Fibroblast of pulmonary artery (primary cell): ENCODE results near the gene TOMM20L.

Experiments used
- DNase-seq: peaks from one replicate; pipeline ENCODE4 v3.0.0-alpha.2; 2010; ENCODE audit warnings: low read depth
- H3K4me3 ChIP-seq: replicated peaks from 2 replicates; pipeline ENCODE4 v1.5.1; 2011; ENCODE audit warnings: low read depth, mild to moderate bottlenecking, control low read depth, low read length, moderate library complexity
- TF ChIP-seq, protein P1 (sequence below): IDR thresholded peaks from 2 replicates; pipeline ENCODE4 v1.5.1; 2011; ENCODE audit warnings: mild to moderate bottlenecking, control low read depth, low read length, inconsistent platforms; ENCODE audit errors: missing control alignments

Gene TOMM20L

DNA sequence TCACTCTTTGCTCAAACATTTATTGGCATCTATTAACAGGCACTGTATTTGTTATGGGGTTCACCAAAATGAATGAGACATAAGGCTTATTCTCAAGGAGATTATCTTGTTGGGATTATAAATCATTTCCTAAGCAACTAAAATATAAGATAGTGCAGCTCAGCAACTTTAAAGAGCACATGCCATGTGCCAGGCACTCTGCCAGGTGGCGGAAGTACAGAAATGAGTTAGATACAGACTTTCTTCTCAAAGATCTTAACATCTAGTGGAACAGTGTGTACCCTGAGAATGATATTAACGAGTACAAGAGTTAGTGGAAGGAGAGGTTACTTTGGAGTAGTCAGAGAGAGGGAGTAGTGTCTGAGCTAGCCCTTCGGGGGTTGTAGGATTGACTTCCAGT, 28.4 kb upstream of the TOMM20L start:
- DNase-seq: peak; percentile 4
- no peak overlapping the region for H3K4me3 ChIP-seq
- TF ChIP-seq, protein P1, sequence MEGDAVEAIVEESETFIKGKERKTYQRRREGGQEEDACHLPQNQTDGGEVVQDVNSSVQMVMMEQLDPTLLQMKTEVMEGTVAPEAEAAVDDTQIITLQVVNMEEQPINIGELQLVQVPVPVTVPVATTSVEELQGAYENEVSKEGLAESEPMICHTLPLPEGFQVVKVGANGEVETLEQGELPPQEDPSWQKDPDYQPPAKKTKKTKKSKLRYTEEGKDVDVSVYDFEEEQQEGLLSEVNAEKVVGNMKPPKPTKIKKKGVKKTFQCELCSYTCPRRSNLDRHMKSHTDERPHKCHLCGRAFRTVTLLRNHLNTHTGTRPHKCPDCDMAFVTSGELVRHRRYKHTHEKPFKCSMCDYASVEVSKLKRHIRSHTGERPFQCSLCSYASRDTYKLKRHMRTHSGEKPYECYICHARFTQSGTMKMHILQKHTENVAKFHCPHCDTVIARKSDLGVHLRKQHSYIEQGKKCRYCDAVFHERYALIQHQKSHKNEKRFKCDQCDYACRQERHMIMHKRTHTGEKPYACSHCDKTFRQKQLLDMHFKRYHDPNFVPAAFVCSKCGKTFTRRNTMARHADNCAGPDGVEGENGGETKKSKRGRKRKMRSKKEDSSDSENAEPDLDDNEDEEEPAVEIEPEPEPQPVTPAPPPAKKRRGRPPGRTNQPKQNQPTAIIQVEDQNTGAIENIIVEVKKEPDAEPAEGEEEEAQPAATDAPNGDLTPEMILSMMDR: no peak

DNA sequence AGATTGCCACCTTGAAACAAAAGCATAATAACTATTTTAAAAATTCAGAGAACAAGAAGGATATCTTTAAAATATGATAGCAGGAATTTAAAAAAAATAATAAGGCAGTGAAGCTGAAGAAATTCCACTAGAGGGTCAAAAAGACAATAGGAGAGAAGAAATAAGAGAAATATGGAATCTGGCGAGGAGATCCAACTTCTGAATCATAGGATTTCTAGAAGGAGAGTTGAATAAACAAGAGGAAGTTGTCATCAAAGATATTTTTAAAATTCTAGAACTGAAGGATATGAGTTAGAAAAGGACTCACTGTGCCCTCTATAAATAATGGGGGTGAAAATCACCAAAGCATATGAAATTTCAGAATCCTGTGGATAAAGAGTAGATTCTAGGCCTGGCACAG, 26.8 kb upstream of the TOMM20L start:
- DNase-seq: peak; percentile 58

DNA sequence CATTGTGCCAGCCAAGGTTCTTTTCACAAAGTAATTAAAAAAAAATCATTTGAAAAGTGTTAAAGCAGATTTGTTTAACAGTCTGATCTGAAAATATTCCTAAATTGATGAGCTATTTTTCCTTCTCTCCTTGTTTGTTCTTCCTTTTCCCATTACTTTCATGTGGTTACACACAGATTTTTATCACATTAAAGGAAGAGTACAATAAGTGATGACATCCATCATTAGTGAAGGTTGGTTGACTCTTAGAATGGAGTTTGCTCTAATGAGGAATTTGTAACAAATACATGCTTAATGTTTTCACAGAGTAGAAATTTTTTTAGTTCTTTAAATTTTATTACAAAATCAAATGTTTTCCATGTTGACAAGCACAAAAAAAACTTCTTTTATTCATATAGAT, 18.9 kb upstream of the TOMM20L start:
- TF ChIP-seq, protein P1: no peak
- H3K4me3 ChIP-seq: no peak overlapping the region
- DNase-seq: no peak

More for the DNA sequence above, 26.8 kb upstream of the TOMM20L start:
- TF ChIP-seq, protein P1: no peak
- H3K4me3 ChIP-seq: no peak overlapping the region

DNA sequence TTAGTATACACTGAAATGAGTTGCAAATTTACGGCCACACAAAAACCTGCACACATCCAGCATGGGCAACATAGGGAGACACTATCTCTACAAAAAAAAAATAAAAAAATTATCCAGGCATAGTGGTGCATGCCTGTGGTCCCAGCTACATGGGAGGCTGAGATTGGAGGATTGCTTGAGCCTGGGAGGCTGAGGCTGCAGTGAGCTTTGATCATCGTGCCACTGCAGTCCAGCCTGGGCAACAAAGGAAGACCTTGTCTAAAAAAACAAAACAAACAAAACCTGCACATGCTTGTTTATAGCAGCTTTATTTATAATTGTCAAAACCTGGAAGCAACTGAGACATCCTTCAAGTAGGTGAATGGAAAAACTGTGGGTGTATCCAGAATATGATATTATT, 4.9 kb upstream of the TOMM20L start:
- H3K4me3 ChIP-seq: no peak overlapping the region
- no peak for DNase-seq
- TF ChIP-seq, protein P1: no peak

DNA sequence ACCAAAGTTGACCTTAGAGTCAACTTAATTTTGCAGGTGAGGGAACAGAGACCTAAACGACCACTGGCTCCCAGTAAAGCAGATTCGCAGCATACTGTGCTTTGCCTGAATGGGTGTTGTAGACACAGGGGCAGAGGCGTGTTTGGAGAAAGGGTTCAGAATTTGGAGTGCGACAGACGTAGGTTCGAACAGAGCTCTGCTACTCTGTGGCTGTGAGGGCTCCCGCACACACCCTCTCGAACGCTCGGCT, 243 bp upstream of the TOMM20L start:
- no peak for DNase-seq
- TF ChIP-seq, protein P1: no peak
- peak overlapping the region; percentile 38 for H3K4me3 ChIP-seq

DNA sequence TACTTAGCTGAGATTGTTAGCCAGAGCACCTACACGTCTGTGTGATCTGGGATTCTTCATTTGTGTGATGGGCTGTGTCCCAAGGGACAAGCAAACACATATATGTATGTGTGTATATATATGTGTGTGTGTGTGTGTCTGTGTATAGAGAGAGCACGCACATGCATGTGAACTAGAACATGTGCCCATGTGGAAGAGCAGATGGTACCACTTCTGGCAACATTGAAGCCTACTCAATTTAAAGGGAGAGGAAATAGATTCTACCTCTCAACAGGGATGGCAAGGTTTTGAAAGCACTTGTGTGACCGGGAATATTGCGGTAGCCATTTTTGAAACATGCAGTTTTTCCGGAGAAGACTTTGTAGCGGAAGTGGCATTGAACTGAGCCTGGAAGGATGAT, 1.4 kb downstream of the TOMM20L start:
- no peak overlapping the region for H3K4me3 ChIP-seq
- TF ChIP-seq, protein P1: no peak
- no peak for DNase-seq

DNA sequence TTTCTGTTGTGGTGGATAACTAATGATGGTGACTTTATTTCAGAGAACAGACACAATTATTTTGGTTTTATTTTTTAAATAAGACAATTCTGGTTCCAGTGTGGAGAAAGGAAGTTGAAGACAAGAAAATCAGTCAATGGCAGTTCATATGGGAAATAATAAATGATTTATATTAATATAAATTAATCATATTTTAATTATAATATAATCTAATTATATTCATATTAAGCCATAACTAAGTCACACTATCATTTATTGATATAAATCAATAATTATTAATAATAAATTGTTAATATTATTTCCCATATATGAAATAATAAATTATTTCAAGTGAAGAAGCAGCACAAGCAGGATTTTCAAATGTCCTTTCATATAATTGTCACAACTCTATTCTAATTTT, 2.8 kb downstream of the TOMM20L start:
- TF ChIP-seq, protein P1: no peak
- no peak overlapping the region for H3K4me3 ChIP-seq
- DNase-seq: no peak
